Measurements from ENCODE around the gene PROCA1. TPM values are rescaled to one million over a fixed set of nuclear protein-coding genes. Genes with fewer than 3 reads are reported as not detected.

PROCA1 gene
- total RNA-seq, 4 donors from 2014 or later: 0.46 to 4.3 (median 1.1) TPM; not detected in 1

DNA sequence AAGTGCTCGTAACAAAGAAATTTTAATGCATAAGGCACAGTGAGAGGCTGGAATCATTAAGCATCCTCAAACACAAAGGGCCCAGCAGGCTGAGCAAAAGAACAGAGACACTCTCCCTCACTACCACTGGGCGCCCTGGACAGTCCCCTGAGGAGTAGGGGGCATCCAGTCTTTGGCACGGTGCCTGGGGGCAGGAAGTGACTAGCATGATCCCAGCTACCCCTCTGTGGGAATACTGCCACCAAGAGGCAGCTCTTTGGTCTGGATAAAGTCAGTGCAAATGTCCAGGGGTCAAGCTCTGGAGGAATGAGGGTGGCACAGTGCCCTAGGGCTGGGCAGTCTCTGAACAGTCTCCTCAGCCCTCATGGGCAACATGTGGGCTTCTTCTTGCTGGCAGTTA lies 2.6 kb upstream of the PROCA1 start:
- WGBS, 2 donors: 85 to 95% methylated on average over 2 to 3 of the region's 3 CpGs
- DNase-seq: no peak

DNA sequence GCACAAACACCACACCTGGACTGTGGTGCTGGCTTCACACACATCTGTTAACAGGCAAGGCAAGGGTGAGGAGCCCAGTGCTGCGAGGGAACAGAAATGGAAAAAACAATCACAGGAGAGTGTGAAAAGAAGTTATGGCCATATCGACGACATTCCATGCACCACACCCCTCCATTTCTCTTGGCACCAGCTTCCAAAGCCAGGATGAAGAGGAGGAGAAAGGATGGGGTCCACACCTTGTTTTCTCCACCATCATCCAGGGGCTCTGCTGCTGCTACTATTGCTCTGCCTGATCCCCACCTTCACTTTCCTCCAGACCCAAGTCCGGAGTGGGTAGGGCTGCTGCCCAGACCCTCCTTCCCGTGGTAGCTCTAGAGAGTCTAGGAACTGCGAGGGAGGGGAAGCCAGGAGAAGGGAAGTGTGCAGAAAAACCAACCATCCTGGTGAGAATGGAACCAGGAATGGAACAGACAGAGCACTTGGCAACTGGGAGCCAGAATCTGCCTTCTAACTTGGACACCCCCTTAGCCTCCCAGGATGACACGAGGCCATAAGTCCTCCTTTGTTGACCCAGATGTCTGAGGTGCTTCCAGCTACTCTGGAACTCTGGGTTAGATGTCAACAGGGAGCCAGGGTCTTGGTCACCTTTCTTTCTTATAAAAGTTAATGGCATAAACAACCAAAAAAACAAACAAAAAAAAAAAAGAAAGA lies 1.2 kb upstream of the PROCA1 start:
- no peak for TF ChIP-seq POLR2A (IDR thresholded peaks at IDR 0.05)
- TF ChIP-seq, protein P1, sequence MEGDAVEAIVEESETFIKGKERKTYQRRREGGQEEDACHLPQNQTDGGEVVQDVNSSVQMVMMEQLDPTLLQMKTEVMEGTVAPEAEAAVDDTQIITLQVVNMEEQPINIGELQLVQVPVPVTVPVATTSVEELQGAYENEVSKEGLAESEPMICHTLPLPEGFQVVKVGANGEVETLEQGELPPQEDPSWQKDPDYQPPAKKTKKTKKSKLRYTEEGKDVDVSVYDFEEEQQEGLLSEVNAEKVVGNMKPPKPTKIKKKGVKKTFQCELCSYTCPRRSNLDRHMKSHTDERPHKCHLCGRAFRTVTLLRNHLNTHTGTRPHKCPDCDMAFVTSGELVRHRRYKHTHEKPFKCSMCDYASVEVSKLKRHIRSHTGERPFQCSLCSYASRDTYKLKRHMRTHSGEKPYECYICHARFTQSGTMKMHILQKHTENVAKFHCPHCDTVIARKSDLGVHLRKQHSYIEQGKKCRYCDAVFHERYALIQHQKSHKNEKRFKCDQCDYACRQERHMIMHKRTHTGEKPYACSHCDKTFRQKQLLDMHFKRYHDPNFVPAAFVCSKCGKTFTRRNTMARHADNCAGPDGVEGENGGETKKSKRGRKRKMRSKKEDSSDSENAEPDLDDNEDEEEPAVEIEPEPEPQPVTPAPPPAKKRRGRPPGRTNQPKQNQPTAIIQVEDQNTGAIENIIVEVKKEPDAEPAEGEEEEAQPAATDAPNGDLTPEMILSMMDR (IDR thresholded peaks at IDR 0.05): no peak
- Histone ChIP-seq H3K36me3 (peaks cover 13% of the 10 kb centered on the region in 2 donors), H3K27ac (no peak overlapping the region), H3K9me3 (no peaks in the 10 kb centered on the region), H3K4me3 (replicated peaks in 1 of 3) (no peak overlapping the region), H3K4me1 (peaks cover 15 to 20% of the 10 kb centered on the region in 2 donors), H3K27me3 (no peaks in the 10 kb centered on the region)
- intact Hi-C loops (cut with DNase I): no loop called here
- DNase-seq: no peak
- WGBS, 2 donors: 81 to 89% methylated on average over 7 of the region's 7 CpGs

More for the DNA sequence above, 2.6 kb upstream of the PROCA1 start:
- no peaks in the 10 kb centered on the region for H3K27me3 ChIP-seq
- H3K27ac ChIP-seq: no peak overlapping the region
- H3K4me3 ChIP-seq (replicated peaks in 1 of 3): no peak overlapping the region
- intact Hi-C loops (cut with DNase I): no loop called here
- H3K4me1 ChIP-seq: peaks cover 25 to 33% of the 10 kb centered on the region in 2 donors
- no peaks in the 10 kb centered on the region for H3K9me3 ChIP-seq
- TF ChIP-seq, protein P1 (IDR thresholded peaks at IDR 0.05): no peak
- TF ChIP-seq POLR2A (IDR thresholded peaks at IDR 0.05): no peak
- peaks cover 13% of the 10 kb centered on the region in 2 donors for H3K36me3 ChIP-seq

DNA sequence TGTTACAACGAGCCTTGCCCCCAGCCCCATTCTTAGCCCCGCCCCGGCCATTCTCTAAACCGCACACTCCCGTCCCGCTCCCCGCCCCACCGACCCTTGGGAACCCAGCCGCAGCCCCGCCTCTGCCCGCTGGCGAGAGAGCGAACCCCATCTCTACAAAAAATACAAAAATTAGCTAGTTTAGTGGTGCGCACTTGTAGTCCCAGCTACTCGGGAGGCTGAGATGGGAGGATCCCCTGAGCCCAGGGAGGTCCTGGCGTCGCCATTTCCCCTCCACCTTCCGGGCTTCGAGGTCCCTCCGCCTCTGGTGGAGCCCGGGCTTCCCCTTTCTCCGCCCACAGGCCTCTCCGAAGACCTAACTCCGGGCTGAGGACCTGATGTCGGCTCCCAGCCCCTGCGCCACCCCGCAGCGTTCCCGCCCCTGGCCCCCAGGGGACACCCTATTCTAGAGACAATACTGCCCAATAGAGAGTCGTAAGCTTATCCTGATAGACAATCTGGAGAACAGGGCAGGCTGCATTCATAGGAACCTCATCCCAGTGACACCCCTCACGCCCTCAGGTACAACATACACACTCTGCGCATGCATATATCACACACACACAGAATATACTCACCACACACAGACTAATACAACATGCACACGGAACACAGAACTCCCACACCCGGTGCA lies 480 bp upstream of the PROCA1 start:
- WGBS, 2 donors: 58 to 59% methylated on average over 33 to 34 of the region's 34 CpGs
- peak overlapping the region in 2 of 3 donors; percentile 78 to 83 for H3K27ac ChIP-seq
- DNase-seq: no peak

GRCh38 chr17:28710861-28711722 lies 596 bp downstream of the PROCA1 start:
- Histone ChIP-seq H3K9me3 (no peaks in the 10 kb centered on the region), H3K27me3 (no peaks in the 10 kb centered on the region)

More for the DNA sequence above, 480 bp upstream of the PROCA1 start:
- peaks cover 13% of the 10 kb centered on the region in 2 donors for H3K36me3 ChIP-seq
- intact Hi-C loops (cut with DNase I): no loop called here
- H3K4me1 ChIP-seq: peaks cover 14 to 20% of the 10 kb centered on the region in 2 donors
- H3K9me3 ChIP-seq: no peaks in the 10 kb centered on the region
- TF ChIP-seq, protein P1 (IDR thresholded peaks at IDR 0.05): no peak
- no peak for TF ChIP-seq POLR2A (IDR thresholded peaks at IDR 0.05)
- no peaks in the 10 kb centered on the region for H3K27me3 ChIP-seq
- peak overlapping the region in 1 of 3 donors; percentile 48 for H3K4me3 ChIP-seq (replicated peaks in 1 of 3)

More at GRCh38 chr17:28710861-28711722, 596 bp downstream of the PROCA1 start:
- WGBS, 2 donors: 2 to 4% methylated on average over 19 to 45 of the region's 74 CpGs
- Histone ChIP-seq H3K4me3 (replicated peaks in 1 of 3) (peak overlapping the region in 2 of 3 donors; percentile 16 to 48), H3K4me1 (peaks cover 6 to 12% of the 10 kb centered on the region in 2 donors), H3K27ac (peak overlapping the region; percentile 73 to 83 (median 78)), H3K36me3 (peaks cover 13% of the 10 kb centered on the region in 2 donors)
- intact Hi-C loops (cut with DNase I): no loop called here
- DNase-seq: peak; percentile 76 to 82
- TF ChIP-seq POLR2A (IDR thresholded peaks at IDR 0.05): peak in 1 of 2 donors; percentile 58
- TF ChIP-seq, protein P1 (IDR thresholded peaks at IDR 0.05): no peak
